ENCODE results near the gene SLC6A12.

SLC6A12 gene

GRCh38 chr12:253116-253831, 39.3 kb upstream of the SLC6A12 start:
- peaks cover 0 to 11% (median 6%) of the 10 kb centered on the region in 10 experiments; a peak in 13 of 20 replicates for H3K4me1 ChIP-seq
- no peaks in the 10 kb centered on the region for H4K20me1 ChIP-seq
- no peak overlapping the region for H3K27ac ChIP-seq
- TF ChIP-seq Cebpa-rat (IDR thresholded peaks at IDR 0.05), result no peak
- H3K9me3 ChIP-seq (replicated peaks in 1 of 11), result peaks cover under 1 to 8% (median 2%) of the 10 kb centered on the region in 11 experiments; a peak in 18 of 22 replicates
- H3K27me3 ChIP-seq, result no peaks in the 10 kb centered on the region
- no peak overlapping the region for H3K9ac ChIP-seq
- no peak overlapping the region for H3K4me3 ChIP-seq
- no peak overlapping the region for H3K4me2 ChIP-seq
- H3K36me3 ChIP-seq, result no peaks in the 10 kb centered on the region

GRCh38 chr12:252636-253035, 38.7 kb upstream of the SLC6A12 start:
- peaks cover 6 to 14% (median 8%) of the 10 kb centered on the region in 11 experiments; a peak in 21 of 22 replicates for H3K9me3 ChIP-seq (replicated peaks in 1 of 11)
- H3K4me2 ChIP-seq, result no peak overlapping the region
- no peaks in the 10 kb centered on the region for H4K20me1 ChIP-seq
- H3K4me1 ChIP-seq, result peaks cover 0 to 11% (median 6%) of the 10 kb centered on the region in 10 experiments; a peak in 13 of 20 replicates
- no peak overlapping the region for H3K27ac ChIP-seq
- no peaks in the 10 kb centered on the region for H3K27me3 ChIP-seq
- H3K9ac ChIP-seq, result no peak overlapping the region
- TF ChIP-seq Cebpa-rat (IDR thresholded peaks at IDR 0.05), result no peak
- no peaks in the 10 kb centered on the region for H3K36me3 ChIP-seq
- no peak overlapping the region for H3K4me3 ChIP-seq

GRCh38 chr12:247271-247670, 33.3 kb upstream of the SLC6A12 start:
- Histone ChIP-seq H3K4me1 (peaks cover 0 to 11% (median 6%) of the 10 kb centered on the region in 10 experiments; a peak in 13 of 20 replicates), H4K20me1 (no peaks in the 10 kb centered on the region), H3K36me3 (no peaks in the 10 kb centered on the region), H3K4me2 (no peak overlapping the region), H3K9ac (no peak overlapping the region), H3K27ac (no peak overlapping the region), H3K27me3 (no peaks in the 10 kb centered on the region), H3K9me3 (replicated peaks in 1 of 11) (peaks cover 23 to 40% (median 28%) of the 10 kb centered on the region in 11 experiments), H3K4me3 (no peak overlapping the region)
- no peak for TF ChIP-seq Cebpa-rat (IDR thresholded peaks at IDR 0.05)

GRCh38 chr12:243381-243780, 29.4 kb upstream of the SLC6A12 start:
- Histone ChIP-seq H3K27ac (no peak overlapping the region), H3K9me3 (replicated peaks in 1 of 11) (peaks cover 23 to 34% (median 25%) of the 10 kb centered on the region in 11 experiments), H3K27me3 (no peaks in the 10 kb centered on the region), H3K4me2 (no peak overlapping the region), H3K4me1 (no peaks in the 10 kb centered on the region), H4K20me1 (no peaks in the 10 kb centered on the region), H3K36me3 (no peaks in the 10 kb centered on the region), H3K4me3 (no peak overlapping the region), H3K9ac (no peak overlapping the region)
- no peak for TF ChIP-seq Cebpa-rat (IDR thresholded peaks at IDR 0.05)

- H3K27ac ChIP-seq, result no peak overlapping the region
- H3K36me3 ChIP-seq, result no peaks in the 10 kb centered on the region
- H3K4me1 ChIP-seq, result no peaks in the 10 kb centered on the region
- H3K27me3 ChIP-seq, result no peaks in the 10 kb centered on the region
- no peaks in the 10 kb centered on the region for H4K20me1 ChIP-seq
- no peak for TF ChIP-seq Cebpa-rat (IDR thresholded peaks at IDR 0.05)
- H3K9me3 ChIP-seq (replicated peaks in 1 of 11), result peaks cover 17 to 34% (median 26%) of the 10 kb centered on the region in 11 experiments
- H3K4me3 ChIP-seq, result no peak overlapping the region
- H3K4me2 ChIP-seq, result no peak overlapping the region
- no peak overlapping the region for H3K9ac ChIP-seq
These were observed 28.5 kb upstream of the SLC6A12 start for GRCh38 chr12:242496-242895.

- Histone ChIP-seq H3K4me3 (no peak overlapping the region), H3K9me3 (replicated peaks in 1 of 11) (peaks cover 17 to 34% (median 26%) of the 10 kb centered on the region in 11 experiments), H4K20me1 (no peaks in the 10 kb centered on the region), H3K27ac (no peak overlapping the region), H3K4me1 (no peaks in the 10 kb centered on the region), H3K4me2 (no peak overlapping the region), H3K27me3 (no peaks in the 10 kb centered on the region), H3K9ac (no peak overlapping the region), H3K36me3 (no peaks in the 10 kb centered on the region)
- no peak for TF ChIP-seq Cebpa-rat (IDR thresholded peaks at IDR 0.05)
These were observed 27.3 kb upstream of the SLC6A12 start for GRCh38 chr12:241266-241665.

- Histone ChIP-seq H3K4me2 (no peak overlapping the region), H3K9me3 (replicated peaks in 1 of 11) (peaks cover 20 to 35% (median 29%) of the 10 kb centered on the region in 11 experiments), H3K9ac (no peak overlapping the region), H3K4me3 (no peak overlapping the region), H4K20me1 (no peaks in the 10 kb centered on the region), H3K4me1 (no peaks in the 10 kb centered on the region), H3K27ac (no peak overlapping the region), H3K36me3 (no peaks in the 10 kb centered on the region), H3K27me3 (no peaks in the 10 kb centered on the region)
- TF ChIP-seq Cebpa-rat (IDR thresholded peaks at IDR 0.05), result no peak
These were observed 26.6 kb upstream of the SLC6A12 start for GRCh38 chr12:240566-240965.

- Histone ChIP-seq H3K36me3 (no peaks in the 10 kb centered on the region), H3K9me3 (replicated peaks in 1 of 11) (peaks cover 30 to 46% (median 42%) of the 10 kb centered on the region in 11 experiments), H4K20me1 (no peaks in the 10 kb centered on the region), H3K4me1 (peaks cover under 1 to 4% (median 3%) of the 10 kb centered on the region in 10 experiments; a peak in 19 of 20 replicates), H3K27ac (no peak overlapping the region), H3K4me2 (no peak overlapping the region), H3K9ac (no peak overlapping the region), H3K27me3 (no peaks in the 10 kb centered on the region), H3K4me3 (no peak overlapping the region)
- TF ChIP-seq Cebpa-rat (IDR thresholded peaks at IDR 0.05), result no peak
These were observed 24.9 kb upstream of the SLC6A12 start for GRCh38 chr12:238736-239398.

GRCh38 chr12:238116-238515, 24.2 kb upstream of the SLC6A12 start:
- peaks cover 8 to 11% (median 11%) of the 10 kb centered on the region in 10 experiments for H3K4me1 ChIP-seq
- no peaks in the 10 kb centered on the region for H4K20me1 ChIP-seq
- peaks cover 30 to 46% (median 42%) of the 10 kb centered on the region in 11 experiments for H3K9me3 ChIP-seq (replicated peaks in 1 of 11)
- no peak overlapping the region for H3K9ac ChIP-seq
- no peaks in the 10 kb centered on the region for H3K27me3 ChIP-seq
- H3K4me2 ChIP-seq, result no peak overlapping the region
- no peak for TF ChIP-seq Cebpa-rat (IDR thresholded peaks at IDR 0.05)
- H3K27ac ChIP-seq, result no peak overlapping the region
- no peak overlapping the region for H3K4me3 ChIP-seq
- no peaks in the 10 kb centered on the region for H3K36me3 ChIP-seq
